Tongue (tissue), 2 donors: ENCODE measurements around the gene UGGT1. TPM values are rescaled to one million over a fixed set of nuclear protein-coding genes. Genes with fewer than 3 reads are reported as not detected.
"Not testable (repeated sequence)": the region's sequence is repeated elsewhere in the genome, so short reads cannot be mapped to it uniquely, and the experiment has no call there.

ENCODE experiments used
- DNase-seq: peaks from one replicate; pipeline ENCODE4 v3.0.0-alpha.2; 2015
- total RNA-seq: library from RNA; depleted of rRNA; stranded (reverse); fragments of >200 nt; gene quantifications from one replicate; pipeline ENCODE4 v1.2.3, GENCODE V29; 2014

UGGT1 gene
- total RNA-seq, 1 donor from 2014 or later, result 57.2 TPM

DNA sequence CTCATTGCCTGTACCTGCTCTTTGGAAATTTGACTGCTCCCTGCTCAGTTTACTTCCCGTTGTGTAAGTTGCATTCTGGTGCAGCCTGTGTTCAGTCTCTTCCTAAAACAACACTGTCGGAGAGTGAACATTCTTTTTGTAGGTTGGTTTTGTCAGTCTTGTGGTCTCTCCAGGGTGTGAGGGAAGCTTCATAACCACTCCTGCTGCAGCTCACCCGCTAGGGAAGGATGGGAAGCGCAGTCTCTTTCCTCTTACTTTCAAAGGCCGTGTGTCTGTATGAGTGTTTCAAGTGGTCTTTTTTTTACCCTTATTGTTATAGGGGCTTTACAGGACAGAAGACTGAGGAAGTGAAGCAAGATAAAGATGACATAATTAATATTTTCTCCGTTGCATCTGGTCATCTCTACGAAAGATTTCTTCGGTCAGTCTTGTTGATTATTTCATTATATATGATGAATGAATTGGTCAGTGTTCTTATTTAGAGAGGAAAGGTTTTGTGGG is 87.2 kb downstream of the UGGT1 start:
- DNase-seq, result no peak

DNA sequence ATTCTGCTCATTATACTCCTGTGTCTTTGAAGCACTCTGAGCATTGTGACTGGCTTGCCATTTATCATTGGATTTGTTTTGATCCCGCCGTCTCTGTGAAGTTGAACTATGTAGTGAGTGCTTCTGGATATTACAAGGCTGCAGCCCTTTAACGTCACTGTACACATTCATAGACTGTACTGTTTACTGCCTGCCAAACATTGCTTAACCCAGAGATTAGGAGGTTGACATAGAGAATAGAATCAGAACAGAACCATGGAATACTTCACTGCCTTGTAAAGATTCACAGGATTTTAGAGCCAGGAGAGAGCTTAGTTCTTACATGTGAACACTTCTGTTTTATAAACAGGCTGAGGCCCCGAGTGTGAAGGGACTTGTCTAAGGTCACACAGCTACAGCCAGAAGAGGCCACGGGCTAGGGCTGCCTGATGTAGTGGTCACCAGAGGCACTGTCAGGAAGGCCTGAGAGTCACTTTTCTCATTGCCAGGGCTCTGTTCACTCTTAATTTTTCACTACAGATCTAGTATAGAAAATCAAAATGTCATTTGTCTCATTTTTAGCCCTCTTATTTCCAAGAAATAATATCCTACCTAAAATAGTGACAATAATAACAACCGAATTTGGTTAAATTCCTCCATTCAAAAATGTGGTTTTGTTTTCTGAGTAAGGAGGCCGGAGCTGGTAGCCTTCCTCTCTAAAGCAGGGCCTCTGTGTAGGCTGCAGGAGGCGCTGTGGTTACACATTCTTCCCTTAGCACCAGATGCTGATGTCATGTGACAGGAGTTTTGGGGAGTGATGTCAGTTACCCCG is 87.9 kb downstream of the UGGT1 start:
- DNase-seq, result peak; percentile 70

DNA sequence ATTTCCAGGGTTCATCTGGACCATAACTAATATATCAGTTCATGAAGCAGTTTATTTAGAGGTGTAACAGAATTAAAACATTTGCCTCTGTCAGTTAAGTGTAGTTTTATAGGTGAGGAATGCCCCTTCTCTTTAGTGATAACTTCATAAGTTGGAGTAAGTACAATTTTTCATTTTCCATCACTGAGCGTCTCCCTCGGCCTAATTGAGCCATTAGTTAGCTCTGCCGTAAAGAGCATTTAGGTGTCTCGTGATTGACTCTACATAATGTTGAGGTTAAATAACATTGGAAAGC is 88.4 kb downstream of the UGGT1 start:
- DNase-seq, result no peak

DNA sequence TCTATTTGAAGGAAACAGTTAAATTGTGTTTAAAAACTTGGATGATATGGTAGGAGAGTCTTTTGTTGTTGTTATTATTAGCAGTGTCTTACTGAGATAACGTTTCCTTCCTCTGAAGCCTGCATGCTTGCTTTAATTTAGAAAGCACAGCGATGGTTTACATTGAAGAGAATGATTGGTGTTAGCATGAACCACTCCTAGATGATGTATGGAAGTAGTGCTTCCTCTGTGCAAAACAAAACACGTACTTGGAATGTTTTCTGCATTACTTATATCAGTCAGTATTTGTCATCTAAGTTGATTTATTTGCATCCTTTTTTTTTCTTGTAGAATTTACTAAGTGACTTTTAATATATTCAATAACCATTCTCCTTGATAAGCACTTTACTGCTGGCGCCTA is 89.0 kb downstream of the UGGT1 start:
- no peak for DNase-seq

DNA sequence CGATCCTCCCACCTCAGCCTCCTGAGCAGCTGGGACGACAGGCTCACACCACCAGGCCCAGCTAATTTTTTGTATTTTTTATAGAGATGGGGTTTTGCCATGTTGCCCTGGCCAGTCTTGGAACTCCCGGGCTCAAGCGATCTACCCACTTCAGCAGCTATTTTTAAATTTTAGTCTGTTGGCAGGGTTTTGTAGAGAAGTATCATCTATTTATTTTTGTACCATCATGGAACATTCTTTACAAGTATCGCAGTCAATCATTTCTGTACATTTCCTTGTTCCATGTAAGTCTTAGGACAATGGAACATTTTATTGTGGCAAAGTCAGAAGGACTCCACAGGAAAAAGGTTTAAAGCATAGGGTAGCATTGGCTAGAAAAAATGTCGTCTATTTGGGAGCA is 94.6 kb downstream of the UGGT1 start:
- no peak for DNase-seq

DNA sequence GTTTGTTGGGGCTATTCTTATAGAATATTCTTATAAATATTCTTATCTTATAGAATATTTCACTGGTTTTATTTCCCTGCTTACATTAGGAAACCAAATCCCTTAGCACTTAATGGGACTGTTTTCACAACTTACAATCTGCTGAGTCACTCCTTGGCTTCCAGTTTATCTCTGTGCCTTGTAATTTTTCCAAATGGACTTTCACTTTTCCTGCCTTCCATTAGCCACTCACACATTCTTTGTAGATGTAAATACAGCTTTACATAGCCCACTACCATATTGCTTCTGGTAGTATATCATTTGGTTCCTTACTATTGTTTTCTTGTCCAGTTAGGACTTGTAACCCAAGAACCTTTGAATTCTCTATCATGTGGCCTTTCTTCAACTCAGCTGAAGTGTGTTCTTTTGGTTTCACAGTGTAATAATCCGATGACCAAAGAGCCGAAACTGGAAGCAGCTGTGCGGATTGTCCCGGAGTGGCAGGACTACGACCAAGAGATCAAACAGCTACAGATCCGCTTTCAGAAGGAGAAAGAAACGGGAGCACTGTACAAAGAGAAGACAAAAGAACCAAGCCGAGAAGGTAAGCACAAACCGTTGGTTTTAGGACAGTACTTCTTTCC is 96.1 kb downstream of the UGGT1 start:
- no peak for DNase-seq

DNA sequence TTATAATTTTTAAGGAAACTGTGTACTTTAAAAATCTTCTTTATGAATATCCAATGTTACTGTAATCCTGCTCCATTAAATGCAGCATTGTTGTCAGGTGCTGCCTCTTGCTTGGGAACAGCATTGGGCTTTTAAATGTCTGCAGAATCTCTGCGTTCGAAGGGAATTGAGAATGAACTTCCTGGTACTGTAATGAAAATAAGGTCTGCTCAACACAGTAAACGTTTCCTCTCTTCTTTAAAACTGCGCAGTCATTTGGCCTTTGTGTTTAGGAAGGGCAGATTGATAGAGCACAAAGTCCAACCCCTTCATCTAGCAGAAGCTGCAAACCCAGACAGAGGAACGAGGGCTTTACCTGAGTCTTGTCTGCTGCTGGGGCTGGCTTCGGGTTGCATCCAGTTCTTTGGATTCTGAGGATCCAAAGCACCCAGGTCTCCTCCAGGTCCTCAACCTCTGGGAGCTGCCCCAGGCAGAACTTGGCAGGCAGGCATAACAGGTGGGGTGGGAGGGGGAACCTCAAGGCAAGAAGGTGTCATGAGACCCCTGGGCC is 104.5 kb downstream of the UGGT1 start:
- no peak for DNase-seq

DNA sequence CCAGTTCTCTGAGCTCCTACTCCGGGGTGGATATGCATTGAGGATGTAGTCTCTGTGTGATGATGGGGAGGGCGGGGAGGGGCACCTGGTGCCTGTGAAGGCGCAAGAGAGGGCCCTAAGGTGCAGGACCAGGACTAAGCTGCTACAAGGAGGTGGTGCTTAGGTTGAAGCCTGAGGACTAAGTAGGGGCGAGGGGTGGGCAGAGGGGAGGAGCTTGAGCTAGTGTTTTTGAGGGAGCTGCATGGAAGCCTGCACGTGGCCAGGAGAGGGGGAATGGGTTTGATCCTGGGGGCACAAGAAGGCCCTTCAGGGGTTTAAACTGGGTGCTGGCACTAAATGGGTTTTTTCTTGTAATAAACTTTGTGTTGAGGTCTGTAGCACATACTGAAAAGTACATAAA is 105.0 kb downstream of the UGGT1 start:
- no peak for DNase-seq

DNA sequence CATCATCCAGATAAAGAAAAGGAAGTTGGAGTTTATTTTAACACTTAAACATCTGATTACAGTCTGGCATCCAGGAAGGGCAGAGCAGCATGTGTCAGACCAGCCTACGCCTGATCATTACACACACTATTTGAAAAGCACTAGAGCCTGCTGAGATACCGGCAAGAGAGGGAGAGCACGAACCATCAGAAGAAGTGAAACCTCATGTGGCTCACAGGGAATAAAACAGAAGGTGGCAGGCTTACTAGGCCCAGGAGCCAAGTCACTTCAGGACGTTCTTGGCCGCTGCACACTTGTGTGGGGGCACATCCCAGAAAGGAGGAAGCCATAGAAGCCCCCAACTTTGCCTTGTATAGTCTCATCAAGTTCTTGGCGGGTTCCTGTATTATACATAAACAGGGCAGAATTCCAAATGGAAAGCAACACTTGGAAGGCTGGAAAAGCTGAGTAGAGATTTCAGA is 105.5 kb downstream of the UGGT1 start:
- DNase-seq, result peak; percentile 28

DNA sequence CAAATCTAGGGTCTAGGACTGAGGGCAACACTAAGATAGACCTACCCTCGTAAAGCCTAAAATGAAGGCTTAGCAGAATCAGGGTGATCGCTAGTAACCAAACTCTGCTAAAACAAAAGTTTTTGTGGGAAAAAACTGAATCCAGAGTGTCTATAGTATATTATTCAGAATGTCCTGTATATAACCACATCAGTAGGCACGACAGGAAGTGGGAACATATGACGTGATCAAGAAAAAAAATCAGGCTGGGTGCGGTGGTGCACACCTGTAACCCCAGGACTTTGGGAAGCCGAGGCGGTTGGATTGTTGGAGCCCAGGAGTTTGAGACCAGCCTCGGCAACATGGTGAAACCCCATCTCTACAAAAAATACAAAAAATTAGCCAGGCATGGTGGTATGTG is 106.1 kb downstream of the UGGT1 start:
- no peak for DNase-seq

DNA sequence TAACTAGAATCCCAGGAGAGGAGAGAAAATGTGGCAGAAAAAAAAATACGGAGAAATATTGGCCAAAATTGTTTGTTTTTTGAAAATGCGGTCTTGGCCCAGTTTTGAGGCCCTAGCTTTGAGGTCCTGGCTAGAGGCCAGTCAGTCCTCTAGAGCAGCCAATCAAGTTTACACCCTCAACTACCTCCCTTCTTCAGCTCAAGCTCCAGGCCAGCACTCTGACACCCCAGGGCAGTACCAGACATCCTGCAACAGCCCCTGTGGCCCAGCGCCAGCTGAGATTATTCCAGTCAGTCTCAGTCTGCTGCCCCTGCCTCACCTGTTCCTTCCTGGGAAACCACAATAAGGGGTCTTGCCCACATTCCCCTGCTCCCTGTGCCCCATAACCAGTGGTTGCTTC is 107.7 kb downstream of the UGGT1 start:
- peak; percentile 24 for DNase-seq

DNA sequence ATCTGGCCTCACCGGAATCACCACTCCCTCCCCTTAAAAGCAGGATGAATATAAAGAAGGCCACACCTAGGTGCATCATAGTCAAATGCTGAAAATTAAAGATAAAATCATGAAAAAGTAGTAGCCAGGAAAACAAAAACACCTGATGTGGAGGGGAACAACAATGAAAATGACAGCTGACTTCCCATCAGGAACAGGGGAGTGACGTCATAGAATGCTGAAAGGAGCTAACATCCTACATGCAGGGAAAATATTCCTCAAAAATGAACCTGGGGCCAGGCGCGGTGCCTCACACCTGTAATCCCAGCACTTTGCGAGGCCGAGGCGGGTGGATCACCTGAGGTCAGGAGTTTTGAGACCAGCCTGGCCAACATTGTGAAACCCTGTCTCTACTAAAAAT is 108.1 kb downstream of the UGGT1 start:
- DNase-seq, result no peak

DNA sequence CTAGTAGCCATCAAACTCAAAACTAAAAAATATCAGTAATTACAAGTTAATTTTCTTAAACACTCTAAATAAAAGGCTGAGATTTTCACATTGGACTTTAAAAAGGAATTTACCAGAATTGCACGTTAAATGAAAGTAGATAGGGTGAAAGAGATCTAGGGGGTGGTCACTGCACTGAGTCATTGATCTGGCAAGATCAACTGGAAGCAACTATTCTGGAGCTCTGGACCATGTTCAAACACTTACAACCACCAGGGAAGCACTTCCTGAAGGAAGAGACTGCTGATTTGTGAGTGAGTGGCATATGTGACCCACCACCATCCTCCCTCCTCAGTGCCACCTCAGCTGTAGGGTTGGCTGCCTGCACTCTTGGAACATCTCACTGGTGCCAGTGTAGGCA is 111.8 kb downstream of the UGGT1 start:
- no peak for DNase-seq

DNA sequence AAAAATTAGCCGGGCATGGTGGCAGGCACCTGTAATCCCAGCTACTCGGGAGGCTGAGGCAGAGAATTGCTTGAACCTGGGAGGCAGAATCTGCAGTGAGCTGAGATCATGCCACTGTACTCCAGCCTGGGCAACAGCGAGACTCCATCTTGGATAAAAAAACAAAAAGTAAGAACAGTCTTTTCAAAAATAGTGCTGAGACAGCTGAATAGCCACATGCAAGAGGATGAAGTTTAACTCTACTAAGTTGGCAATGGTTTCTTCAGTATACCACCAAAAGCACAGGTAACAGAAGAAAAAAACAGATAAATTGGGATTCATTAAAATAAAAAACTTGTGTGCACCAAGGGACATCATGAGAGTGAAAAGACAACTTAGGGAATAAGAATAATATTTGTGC is 115.2 kb downstream of the UGGT1 start:
- no peak for DNase-seq

DNA sequence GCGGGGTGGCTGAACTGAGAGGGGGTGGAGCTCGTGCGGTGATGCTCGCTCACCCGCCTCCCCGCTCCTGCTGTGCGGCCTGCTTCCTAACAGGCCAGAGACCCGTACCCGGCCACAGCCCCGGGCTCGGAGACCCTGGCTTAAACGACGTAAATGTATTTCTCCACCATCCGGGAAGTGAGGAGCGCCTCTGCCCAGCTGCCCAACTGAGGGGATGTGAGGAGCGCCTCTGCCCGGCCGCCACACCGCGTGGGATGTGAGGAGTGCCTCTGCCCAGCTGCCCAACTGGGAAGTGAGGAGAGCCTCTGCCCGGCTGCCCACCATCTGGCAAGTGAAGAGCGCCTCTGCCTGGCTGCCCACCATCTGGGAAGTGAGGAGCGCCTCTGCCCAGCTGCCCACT is 117.0 kb downstream of the UGGT1 start:
- DNase-seq, result no peak

DNA sequence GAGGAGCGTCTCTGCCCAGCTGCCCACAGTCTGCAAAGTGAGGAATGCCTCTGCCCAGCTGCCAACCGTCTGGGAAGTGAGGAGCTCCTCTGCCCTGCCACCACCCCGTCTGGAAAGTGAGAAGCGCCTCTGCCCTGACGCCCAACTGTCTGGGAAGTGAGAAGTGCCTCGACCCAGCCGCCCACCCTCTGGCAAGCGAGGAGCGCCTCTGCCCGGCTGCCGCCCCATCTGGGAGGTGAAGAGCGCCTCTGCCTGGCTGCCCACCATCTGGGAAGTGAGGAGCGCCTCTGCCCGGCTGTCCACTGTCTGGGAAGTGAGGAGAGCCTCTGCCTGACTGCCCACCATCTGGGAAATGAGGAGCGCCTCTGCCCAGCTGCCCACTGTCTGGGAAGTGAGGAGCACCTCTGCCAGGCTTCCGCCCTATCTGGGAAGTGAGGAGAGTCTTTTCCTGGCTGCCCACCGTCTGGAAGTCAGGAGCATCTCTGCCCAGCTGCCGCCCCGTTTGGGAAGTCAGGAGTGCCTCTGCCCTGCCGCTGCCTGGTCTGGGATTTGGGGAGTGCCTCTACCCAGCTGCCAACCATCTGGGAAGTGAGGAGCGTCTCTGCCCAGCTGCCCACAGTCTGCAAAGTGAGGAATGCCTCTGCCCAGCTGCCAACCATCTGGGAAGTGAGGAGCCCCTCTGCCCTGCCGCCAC is 117.8 kb downstream of the UGGT1 start:
- DNase-seq, result not testable (repeated sequence)

DNA sequence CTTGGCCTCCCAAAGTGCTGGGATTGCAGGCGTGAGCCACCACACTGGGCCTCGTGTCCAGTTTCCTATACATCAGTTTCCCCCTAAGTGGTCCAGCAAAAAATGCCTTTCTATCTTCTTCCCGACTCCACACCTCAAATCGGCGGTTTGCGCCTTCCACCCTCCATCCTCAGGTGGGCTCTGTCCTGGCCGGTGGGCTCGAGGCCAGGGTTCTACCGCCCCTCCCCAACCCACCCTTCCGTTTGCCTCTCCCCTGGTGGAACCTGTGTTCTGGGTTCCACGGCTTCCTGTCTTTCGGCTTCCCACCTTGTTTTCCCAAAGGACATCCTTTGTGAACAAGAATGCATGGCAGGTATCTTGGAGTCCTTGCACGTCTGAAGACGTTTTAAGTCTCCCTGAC is 123.3 kb downstream of the UGGT1 start:
- no peak for DNase-seq

DNA sequence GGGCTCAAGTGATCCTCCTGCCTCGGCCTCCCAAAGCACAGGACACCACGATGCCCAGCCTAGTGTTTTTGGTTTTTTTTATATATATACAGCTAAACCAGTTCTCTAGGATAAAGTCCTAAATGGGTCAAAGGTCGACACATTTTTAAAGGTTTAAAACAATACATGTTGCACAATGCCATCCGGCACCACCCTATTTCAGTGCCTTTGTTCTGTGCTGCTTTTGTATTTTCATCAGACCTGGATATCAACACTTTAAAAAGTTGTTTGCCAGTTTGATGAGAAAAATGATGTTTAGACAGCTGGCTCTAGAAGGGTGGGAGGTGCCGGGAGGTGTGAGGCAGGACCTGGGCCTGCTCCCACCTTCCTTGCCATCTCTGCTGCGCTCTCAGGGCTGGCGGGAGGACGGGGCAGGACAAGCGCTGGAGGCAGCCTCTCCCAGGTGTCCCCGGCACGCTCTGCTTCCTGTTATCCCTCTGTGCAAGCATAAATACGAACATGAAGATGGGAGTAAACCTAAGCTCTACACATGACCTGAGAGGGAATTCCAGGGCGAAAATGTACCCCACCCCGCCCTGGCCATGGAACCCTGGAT is 124.0 kb downstream of the UGGT1 start:
- no peak for DNase-seq

DNA sequence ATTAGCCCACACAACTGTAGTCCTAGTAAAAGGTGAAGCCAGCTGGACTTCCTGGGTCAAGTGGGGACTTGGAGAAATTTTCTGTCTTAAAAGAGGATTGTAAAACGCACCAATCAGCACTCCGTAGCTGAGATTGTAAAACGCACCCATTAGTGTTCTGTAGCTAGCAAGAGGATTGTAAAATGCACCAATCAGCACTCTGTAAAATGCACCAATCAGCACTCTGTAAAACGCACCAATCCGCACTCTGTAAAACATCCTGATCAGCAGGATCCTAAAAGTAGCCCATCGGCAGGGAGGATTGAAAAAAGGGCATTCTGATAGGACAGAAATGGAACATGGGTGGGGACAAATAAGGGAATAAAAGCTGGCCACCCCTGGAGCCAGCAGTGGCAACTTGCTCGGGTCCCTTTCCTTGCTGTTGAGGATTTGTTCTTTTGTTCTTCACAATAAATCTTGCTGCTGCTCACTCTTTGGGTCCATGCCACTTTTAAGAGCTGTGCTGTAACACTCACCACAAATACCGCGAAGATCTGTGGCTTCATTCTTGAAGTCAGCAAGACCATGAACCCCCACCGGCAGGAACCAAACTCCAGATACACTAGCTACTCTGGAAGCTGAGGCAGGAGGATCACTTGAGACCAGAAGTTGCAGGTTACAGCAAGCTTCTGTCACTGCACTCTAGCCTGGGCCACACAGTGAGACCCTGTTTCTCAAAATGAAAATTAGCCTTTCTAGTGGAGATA is 125.1 kb downstream of the UGGT1 start:
- DNase-seq, result no peak

DNA sequence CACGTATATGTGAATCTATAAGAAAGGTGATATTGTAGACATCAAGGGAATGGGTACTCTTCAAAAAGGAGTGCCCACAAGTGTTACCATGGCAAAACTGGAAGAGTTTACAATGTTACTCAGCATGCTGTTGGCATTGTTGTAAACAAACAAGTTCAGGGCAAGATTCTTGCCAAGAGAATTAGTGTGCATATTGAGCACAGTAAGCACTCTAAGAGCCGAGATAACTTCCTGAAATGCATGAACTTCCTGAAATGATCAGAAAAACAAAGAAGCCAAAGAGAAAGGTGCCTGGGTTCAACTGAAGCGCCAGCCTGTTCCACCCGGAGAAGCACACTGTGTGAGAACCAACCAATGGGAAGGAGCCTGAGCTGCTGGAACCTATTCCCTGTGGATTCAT is 126.7 kb downstream of the UGGT1 start:
- no peak for DNase-seq

DNA sequence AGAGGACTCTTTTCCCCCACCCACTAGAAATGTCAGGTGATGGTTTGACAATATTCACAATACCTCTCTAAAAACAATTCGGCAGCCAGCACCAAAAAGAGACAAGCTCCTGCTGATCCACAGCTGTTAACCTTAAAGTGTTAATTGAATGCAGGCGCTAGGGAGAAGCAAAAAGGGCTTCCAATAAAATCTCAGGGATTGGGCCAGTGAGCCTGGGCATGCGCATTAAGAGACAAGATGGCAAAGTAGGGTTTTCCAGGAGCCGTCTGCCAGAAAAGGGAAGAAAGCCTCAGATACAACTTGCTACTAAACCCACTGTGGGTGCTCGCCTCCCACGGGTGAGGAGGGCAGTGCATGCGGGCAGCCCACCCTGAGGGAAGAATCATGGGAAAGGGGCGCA is 128.9 kb downstream of the UGGT1 start:
- DNase-seq, result no peak

DNA sequence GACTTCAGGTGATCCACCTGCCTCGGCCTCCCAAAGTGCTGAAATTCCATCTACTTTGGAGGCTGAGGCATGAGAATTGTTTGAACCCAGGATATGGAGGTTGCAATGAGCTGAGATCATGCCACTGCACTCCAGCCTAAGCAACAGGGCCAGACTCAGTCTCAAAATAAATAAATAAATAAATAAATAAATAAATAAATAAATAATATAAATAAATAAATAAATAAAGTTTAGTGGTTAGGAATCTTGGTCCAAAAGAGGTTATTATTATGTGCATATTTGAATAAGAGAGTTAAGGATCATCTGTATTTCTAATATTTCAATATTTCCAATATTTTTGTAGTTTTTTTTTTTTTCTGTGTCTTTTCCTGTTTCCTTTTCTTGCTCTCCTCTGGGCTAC is 136.9 kb downstream of the UGGT1 start:
- DNase-seq, result no peak
